Measurements from ENCODE around the gene TSTD1.

- TF ChIP-seq CTCF (conservative IDR thresholded peaks at IDR 0.05; ENCODE audit: low read length) (no peak), EZH2phosphoT487 (IDR thresholded peaks at IDR 0.05; ENCODE audit: borderline replicate concordance) (no peak)
These were observed 30.5 kb upstream of the TSTD1 start for GRCh38 chr1:161069241-161069640.
